HG02798 (cell line): Measurements from ENCODE around the gene PRKCQ.
"Not testable (repeated sequence)": the region's sequence is repeated elsewhere in the genome, so short reads cannot be mapped to it uniquely, and the experiment has no call there.

ENCODE experiments used
- ATAC-seq: cut with Tn5 transposase; IDR thresholded peaks from one replicate; pipeline ENCODE4 v1.9.1; 2021; ENCODE audit warnings: mild to moderate bottlenecking; ENCODE audit not compliant: unreplicated experiment, poor library complexity

The PRKCQ gene

GRCh38 chr10:6597478-6597877 lies 17.4 kb upstream of the PRKCQ start:
- ATAC-seq: no peak

GRCh38 chr10:6595499-6595898 lies 15.4 kb upstream of the PRKCQ start:
- no peak for ATAC-seq

- no peak for ATAC-seq
Observed at GRCh38 chr10:6593241-6593671, 13.2 kb upstream of the PRKCQ start.

DNA sequence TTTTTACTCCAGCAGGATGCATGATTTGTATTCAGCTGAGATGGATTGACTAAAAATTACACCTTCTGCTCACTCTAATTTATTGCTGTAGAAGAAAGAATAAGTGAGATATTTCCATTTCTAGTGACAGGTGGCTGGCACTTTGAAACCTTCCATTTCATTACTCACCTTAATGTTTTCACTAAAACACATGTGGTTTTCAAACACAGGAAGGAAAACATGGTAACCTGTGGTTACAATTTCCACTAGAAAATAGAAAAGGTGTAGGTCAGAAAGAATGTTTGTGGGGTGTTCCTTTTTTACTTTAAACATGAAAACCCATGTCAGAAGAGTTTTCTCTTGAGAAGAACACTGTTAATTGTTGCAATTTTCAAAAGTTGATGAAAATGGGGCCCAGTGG lies 12.0 kb upstream of the PRKCQ start:
- no peak for ATAC-seq

GRCh38 chr10:6591668-6592067 lies 11.6 kb upstream of the PRKCQ start:
- ATAC-seq: no peak

- no peak for ATAC-seq
Observed at GRCh38 chr10:6590100-6590499, 10.0 kb upstream of the PRKCQ start.

DNA sequence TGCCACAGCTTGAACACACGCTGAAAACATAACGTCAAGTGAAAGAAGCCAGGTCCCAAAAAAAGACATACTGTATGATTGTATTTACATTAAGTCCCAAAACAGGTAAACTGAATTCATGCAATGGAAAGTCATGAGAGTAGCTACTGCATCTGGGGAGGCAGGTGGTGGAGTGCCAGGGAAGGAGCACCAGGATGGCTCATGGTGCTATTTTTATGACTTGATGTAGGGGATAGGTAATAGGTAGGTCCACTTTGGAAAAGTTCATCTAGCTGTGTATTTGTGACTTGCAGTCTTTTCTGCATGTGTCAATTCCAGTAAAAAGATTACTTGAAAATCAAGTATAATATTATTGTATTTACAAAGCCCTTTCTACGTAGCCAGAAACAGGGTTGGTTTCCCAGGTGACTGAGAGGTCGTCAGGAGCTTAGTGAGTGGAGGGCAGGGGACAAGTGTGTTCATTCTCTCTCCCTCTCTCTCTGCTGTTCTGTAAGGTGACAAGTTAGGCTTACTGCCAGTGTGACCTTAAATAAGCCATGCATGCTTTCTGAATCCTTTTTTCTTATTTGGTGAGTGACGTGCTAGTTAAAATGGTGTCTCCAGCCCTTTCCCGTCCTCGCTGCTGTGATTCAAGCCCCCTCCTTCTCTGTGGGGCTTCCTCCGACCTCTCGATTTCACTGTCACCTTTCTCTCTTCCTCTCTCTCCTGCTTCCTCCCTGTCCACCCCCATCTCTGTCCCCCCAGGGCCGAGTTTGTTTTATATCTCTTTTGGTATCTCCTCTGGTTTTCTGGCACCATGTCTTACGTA lies 9.4 kb upstream of the PRKCQ start:
- no peak for ATAC-seq

DNA sequence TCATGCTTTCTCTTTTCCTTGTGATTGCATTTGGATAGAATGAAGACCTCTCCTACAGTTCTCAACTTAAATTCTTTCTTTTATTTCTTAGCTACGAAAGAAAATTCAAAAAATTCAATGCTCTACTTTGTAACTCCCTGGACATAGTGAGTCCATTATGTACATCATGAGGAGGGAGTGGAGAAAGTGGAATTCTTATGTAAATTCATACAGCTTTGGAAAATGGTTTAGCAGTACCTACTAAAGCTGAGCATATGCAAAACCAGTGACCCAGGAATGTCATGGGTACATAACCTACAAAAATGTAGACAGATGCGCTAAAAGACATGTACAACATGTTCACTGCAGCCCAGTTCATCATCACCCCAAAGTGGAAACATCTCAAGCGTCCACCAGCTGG lies 8.8 kb upstream of the PRKCQ start:
- no peak for ATAC-seq

DNA sequence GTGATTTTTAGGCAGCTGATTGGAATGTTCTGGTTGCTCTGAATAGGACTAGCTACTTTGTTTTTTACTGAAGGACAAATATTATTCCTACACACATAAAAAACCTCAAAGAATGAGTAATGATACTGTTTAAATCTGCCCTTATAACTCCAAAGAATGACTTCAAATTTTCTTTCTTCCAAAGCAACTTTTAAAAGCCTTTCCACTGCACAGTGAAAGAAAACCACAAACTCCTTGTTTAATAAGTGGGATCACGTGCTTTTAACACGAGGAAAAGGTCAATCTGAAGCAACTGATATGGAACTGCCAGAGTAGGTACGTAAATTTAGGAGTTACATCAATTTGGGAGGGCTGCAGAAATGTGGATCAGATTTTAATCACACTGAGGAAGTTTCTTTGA lies 8.0 kb upstream of the PRKCQ start:
- no peak for ATAC-seq

GRCh38 chr10:6586501-6586900 lies 6.4 kb upstream of the PRKCQ start:
- ATAC-seq: no peak

DNA sequence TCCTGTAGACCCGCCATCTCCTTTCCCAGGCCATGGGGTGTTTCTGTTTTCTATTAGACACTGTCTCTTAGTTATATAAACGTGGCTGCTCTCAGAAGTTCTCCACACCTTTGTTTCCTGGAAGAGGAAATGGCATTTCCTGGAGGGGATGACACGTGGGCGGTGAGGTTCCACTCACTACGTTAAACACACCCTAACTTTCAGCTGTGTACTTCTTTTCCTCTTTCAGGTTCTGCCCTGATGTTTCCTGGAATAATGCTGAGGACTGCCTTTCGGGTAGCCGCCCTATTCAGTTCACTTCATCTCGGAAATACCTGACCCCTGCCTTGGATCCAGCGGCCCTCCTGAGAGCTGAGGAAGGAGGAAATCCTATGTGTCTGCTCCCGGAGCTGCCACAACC lies 3.4 kb upstream of the PRKCQ start:
- no peak for ATAC-seq

GRCh38 chr10:6582913-6583312 lies 2.8 kb upstream of the PRKCQ start:
- not testable (repeated sequence) for ATAC-seq

GRCh38 chr10:6582298-6582697 lies 2.2 kb upstream of the PRKCQ start:
- no peak for ATAC-seq

DNA sequence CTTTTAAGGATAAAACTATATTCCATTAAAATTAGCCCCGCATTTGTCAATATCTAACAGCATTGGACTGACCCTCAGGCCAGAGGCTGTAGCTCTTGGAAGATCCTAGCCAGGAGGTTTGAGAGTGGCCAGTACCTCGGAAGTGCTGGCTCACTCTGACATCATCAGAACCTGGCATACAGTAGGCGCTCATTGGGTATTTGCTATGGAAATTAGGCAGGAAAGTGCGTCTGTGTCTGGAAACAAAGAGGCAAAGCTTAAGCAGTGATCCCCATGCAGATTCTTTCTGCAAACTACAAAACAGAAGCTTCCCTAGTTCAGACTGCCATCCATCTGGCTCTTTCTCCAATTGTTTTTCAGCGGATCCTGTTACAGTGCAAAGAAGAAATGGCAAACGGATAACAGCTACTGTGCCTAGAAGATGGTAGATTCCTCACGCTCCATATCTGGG lies 1.7 kb upstream of the PRKCQ start:
- no peak for ATAC-seq

GRCh38 chr10:6581223-6581622 lies 1.1 kb upstream of the PRKCQ start:
- not testable (repeated sequence) for ATAC-seq

GRCh38 chr10:6580279-6581029 lies 378 bp upstream of the PRKCQ start:
- ATAC-seq: peak; percentile 92

DNA sequence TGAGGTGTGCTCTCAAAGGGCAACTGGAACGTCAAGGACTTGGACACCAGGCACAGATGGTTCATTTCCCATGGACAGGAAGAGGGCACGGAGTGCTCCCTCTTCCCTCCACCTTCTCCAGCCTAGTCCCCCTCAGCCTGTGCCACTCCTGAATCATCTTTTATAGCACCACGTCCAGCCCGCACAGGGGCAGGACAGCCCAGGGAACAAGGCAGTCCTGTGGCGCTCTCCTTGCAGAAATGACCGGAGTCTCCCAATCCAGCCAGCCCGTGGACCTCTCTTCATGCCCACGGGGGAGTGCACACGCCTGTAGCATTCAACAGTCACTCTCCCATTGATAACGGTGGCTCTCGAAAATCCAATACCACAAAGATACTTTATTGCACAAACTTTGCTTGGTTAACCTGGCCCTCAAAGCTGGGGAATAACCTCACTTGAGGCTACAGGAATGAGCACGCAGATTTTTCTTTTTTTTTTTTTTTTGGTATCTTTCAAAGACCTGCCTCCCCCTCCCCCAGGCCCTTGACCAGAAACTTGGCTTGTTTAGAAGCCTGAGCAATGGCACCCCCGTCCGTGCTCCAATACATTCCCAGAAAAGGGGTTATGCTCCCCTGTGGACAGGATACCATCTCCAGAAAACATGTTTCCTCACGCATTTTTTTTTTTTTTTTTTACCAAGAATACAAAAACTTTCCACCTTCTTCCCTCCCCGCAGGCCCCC lies 733 bp downstream of the PRKCQ start:
- ATAC-seq: no peak

DNA sequence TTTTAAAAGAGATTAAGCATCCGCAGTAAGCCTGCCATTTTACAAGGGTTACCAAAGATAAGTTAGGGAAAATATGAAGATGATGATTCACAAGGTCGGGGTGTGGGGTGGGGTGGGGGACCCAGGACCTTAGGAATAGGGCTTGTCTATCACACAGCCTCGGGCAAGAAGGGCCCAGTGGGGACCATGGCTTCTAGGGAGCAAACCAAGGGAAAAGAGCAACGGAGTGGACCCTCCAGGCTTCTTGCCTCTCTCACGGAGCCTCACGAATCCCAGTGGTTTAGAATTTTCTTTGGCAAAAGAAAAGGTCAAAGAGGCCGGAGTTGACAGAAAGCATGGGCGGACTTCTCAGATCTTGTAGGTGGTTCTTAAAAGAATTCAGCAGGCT lies 1.3 kb downstream of the PRKCQ start:
- ATAC-seq: no peak

DNA sequence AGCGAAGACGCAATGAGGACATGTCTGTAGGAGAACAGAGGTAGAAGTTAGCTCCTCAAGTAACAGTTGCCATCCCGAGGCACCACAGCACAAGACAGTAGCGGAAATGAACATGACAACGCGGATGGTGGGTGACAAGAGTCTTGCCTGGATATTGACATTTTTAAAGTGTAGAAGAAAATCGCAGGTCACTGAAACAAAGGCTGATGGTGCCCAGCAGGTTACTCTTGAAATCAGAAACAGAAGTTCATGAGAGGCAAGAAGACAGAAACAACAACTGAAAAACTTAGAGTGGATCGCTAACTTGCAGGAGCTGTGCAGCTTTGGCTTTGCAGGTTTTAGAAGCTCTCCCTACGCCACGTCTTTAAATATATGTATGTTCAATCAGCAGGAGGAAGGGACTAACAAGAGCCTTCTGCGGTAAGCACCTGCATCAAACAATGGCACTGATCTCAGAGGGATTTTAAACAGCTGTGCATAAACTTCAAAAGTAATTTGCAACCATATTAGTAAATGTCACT lies 1.8 kb downstream of the PRKCQ start:
- no peak for ATAC-seq

DNA sequence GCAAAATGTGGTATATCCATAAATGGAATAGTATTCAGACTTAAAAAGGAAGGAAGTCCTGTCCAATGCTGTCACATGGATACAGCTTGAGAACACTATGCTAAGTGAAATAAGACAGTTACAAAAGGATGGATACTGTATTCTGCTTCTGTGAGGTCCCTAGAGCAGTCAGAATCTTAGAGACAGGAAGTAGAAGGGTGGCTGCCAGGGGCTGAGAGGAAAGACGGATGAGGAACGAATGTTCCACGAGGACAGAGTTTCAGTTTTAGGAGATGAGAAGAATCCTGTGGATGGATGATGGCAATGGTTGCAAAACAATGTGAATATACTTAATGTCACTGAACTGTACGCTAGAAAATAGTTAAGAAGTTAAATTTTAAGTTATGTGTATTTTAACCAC lies 3.8 kb downstream of the PRKCQ start:
- ATAC-seq: no peak

- ATAC-seq: no peak
Observed at GRCh38 chr10:6574664-6575176, 5.4 kb downstream of the PRKCQ start.
